ENCODE measurements around the gene SLC22A3.

GRCh38 chr6:160417146-160417545 lies 69.0 kb downstream of the SLC22A3 start:
- TF ChIP-seq, protein P1, sequence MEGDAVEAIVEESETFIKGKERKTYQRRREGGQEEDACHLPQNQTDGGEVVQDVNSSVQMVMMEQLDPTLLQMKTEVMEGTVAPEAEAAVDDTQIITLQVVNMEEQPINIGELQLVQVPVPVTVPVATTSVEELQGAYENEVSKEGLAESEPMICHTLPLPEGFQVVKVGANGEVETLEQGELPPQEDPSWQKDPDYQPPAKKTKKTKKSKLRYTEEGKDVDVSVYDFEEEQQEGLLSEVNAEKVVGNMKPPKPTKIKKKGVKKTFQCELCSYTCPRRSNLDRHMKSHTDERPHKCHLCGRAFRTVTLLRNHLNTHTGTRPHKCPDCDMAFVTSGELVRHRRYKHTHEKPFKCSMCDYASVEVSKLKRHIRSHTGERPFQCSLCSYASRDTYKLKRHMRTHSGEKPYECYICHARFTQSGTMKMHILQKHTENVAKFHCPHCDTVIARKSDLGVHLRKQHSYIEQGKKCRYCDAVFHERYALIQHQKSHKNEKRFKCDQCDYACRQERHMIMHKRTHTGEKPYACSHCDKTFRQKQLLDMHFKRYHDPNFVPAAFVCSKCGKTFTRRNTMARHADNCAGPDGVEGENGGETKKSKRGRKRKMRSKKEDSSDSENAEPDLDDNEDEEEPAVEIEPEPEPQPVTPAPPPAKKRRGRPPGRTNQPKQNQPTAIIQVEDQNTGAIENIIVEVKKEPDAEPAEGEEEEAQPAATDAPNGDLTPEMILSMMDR (IDR thresholded peaks at IDR 0.05) = no peak
- TF ChIP-seq EZH2 (IDR thresholded peaks at IDR 0.05) (no peak), EZH2phosphoT487 (IDR thresholded peaks at IDR 0.05) (no peak)
